Adrenal gland (tissue), 5 donors: ENCODE data around the gene MAP3K15.

Experiments
- POLR2A ChIP-seq, 2 donors: fragments of 450-650 bp; IDR thresholded peaks; one replicate each; pipeline ENCODE4 v1.6.1; 2017; ENCODE audit warnings: antibody characterized with exemption in 2 of 2, mild to moderate bottlenecking in 2 of 2, moderate library complexity in 1 of 2
- TF ChIP-seq, protein P1 (sequence below), 6 experiments: fragments of 450-650 bp in 4 of 6; fragments of 200-600 bp in 2 of 6; sonication (generic) in 1 of 6; IDR thresholded peaks; 1 replicate in 5 of 6; 2 replicates in 1 of 6; pipeline versions ENCODE4 v1.5.1 to v1.8.0; 2016 to 2021; ENCODE audit warnings: antibody characterized with exemption in 6 of 6, mild to moderate bottlenecking in 2 of 6, moderate library complexity in 1 of 6
- donor health status: DM: no; HTN: no; CAD: no.

DNA sequence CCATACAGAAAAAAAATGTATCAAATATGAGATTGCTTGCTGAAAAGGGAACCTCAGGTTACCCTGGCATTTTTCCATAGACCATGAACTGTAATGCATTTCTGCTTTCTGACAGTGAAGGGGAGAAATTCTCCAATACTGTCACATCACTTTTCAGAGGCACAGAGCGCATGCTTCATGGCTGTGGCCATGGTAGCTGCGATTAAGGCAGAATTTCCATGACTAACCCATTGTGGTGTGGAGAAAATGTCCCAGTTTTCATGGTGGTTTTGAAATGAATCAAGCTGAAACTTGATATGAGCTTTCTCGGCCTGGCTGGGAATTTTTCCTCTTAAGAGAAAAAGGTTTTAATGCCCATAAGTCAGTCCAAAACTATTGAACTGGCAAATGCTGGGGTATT lies 39.5 kb upstream of the MAP3K15 start:
- TF ChIP-seq, protein P1, sequence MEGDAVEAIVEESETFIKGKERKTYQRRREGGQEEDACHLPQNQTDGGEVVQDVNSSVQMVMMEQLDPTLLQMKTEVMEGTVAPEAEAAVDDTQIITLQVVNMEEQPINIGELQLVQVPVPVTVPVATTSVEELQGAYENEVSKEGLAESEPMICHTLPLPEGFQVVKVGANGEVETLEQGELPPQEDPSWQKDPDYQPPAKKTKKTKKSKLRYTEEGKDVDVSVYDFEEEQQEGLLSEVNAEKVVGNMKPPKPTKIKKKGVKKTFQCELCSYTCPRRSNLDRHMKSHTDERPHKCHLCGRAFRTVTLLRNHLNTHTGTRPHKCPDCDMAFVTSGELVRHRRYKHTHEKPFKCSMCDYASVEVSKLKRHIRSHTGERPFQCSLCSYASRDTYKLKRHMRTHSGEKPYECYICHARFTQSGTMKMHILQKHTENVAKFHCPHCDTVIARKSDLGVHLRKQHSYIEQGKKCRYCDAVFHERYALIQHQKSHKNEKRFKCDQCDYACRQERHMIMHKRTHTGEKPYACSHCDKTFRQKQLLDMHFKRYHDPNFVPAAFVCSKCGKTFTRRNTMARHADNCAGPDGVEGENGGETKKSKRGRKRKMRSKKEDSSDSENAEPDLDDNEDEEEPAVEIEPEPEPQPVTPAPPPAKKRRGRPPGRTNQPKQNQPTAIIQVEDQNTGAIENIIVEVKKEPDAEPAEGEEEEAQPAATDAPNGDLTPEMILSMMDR (IDR thresholded peaks at IDR 0.05): no peak
- TF ChIP-seq POLR2A (IDR thresholded peaks at IDR 0.05): no peak
